H9 (cell line): Measurements from ENCODE around the gene MFSD6. TPM values are rescaled to one million over a fixed set of nuclear protein-coding genes. Genes with fewer than 3 reads are reported as not detected.

ENCODE experiments used
- DNase-seq: peaks from one replicate; pipeline ENCODE4 v3.0.0-alpha.2; 2017
- H2AFZ ChIP-seq: one replicate; pipeline ENCODE4 v1.6.1; 2013; ENCODE audit warnings: mild to moderate bottlenecking, low read length, control low read depth, moderate library complexity
- H2AK5ac ChIP-seq: 2 replicates; pipeline ENCODE4 v1.6.1; 2013; ENCODE audit warnings: low read length, control low read depth, mixed read lengths; ENCODE audit not compliant: insufficient read length
- H2BK120ac ChIP-seq: one replicate; pipeline ENCODE4 v1.6.1; 2013; ENCODE audit warnings: low read depth, mild to moderate bottlenecking, low read length, control low read depth, inconsistent platforms; ENCODE audit not compliant: poor library complexity, severe bottlenecking
- H2BK12ac ChIP-seq: 2 replicates; pipeline ENCODE4 v1.6.1; 2013; ENCODE audit warnings: low read length, control low read depth, mixed read lengths, low read depth; ENCODE audit not compliant: insufficient read length
- H2BK15ac ChIP-seq: 2 replicates; pipeline ENCODE4 v1.6.1; 2013; ENCODE audit warnings: low read depth, low read length, control low read depth
- H2BK20ac ChIP-seq: one replicate; pipeline ENCODE4 v1.6.1; 2013; ENCODE audit warnings: low read depth, mild to moderate bottlenecking, low read length, control low read depth, inconsistent platforms; ENCODE audit not compliant: poor library complexity, severe bottlenecking
- H2BK5ac ChIP-seq: 2 replicates; pipeline ENCODE4 v1.6.1; 2013; ENCODE audit warnings: low read length, control low read depth, mixed read lengths; ENCODE audit not compliant: insufficient read length
- H3K14ac ChIP-seq: 2 replicates; pipeline ENCODE4 v1.6.1; 2013; ENCODE audit warnings: low read length, control low read depth; ENCODE audit not compliant: insufficient read depth
- H3K18ac ChIP-seq: 2 replicates; pipeline ENCODE4 v1.6.1; 2013; ENCODE audit warnings: low read depth, mild to moderate bottlenecking, mixed read lengths, low read length, control low read depth; ENCODE audit not compliant: insufficient read length
- H3K23ac ChIP-seq: 2 replicates; pipeline ENCODE4 v1.6.1; 2013; ENCODE audit warnings: low read length, control low read depth, mixed read lengths, low read depth; ENCODE audit not compliant: insufficient read length
- H3K23me2 ChIP-seq: 2 replicates; pipeline ENCODE4 v1.6.1; 2013; ENCODE audit warnings: low read depth, mild to moderate bottlenecking, mixed read lengths, low read length, control low read depth; ENCODE audit not compliant: insufficient read length, poor library complexity, severe bottlenecking
- H3K27ac ChIP-seq: 2 replicates; pipeline ENCODE4 v1.5.1; 2013; ENCODE audit warnings: low read length, control low read depth, mixed read lengths, low read depth; ENCODE audit not compliant: insufficient read length
- H3K27me3 ChIP-seq: 2 replicates; pipeline ENCODE4 v1.6.1; 2013; ENCODE audit warnings: low read length, control low read depth, inconsistent platforms; ENCODE audit not compliant: insufficient read depth
- H3K4ac ChIP-seq: 2 replicates; pipeline ENCODE4 v1.6.1; 2013; ENCODE audit warnings: low read depth, mild to moderate bottlenecking, control low read depth, inconsistent platforms, low read length, moderate library complexity
- H3K4me1 ChIP-seq: 2 replicates; pipeline ENCODE4 v1.6.1; 2013; ENCODE audit warnings: low read length, control low read depth, inconsistent platforms; ENCODE audit not compliant: insufficient read depth
- H3K4me2 ChIP-seq: 2 replicates; pipeline ENCODE4 v1.6.1; 2013; ENCODE audit warnings: low read length, control low read depth, mixed read lengths; ENCODE audit not compliant: insufficient read length, insufficient read depth
- H3K56ac ChIP-seq: 2 replicates; pipeline ENCODE4 v1.6.1; 2013; ENCODE audit warnings: low read depth, mild to moderate bottlenecking, mixed read lengths, low read length, control low read depth; ENCODE audit not compliant: insufficient read length
- H3K79me1 ChIP-seq: 2 replicates; pipeline ENCODE4 v1.6.1; 2013; ENCODE audit warnings: low read depth, mild to moderate bottlenecking, moderate library complexity, low read length, control low read depth, inconsistent platforms; ENCODE audit not compliant: insufficient read depth, poor library complexity, severe bottlenecking
- H3K79me2 ChIP-seq: 2 replicates; pipeline ENCODE4 v1.6.1; 2013; ENCODE audit warnings: low read length, control low read depth, inconsistent platforms; ENCODE audit not compliant: insufficient read depth
- H3K9ac ChIP-seq: 2 replicates; pipeline ENCODE4 v1.6.1; 2013; ENCODE audit warnings: low read length, control low read depth, mixed read lengths; ENCODE audit not compliant: insufficient read length; ENCODE audit errors: extremely low read depth
- H3K9me3 ChIP-seq: one replicate; pipeline ENCODE4 v1.6.1; 2013; ENCODE audit warnings: low read depth, low read length, inconsistent platforms; ENCODE audit not compliant: control insufficient read depth
- H3T11ph ChIP-seq: one replicate; pipeline ENCODE4 v1.6.1; 2013; ENCODE audit warnings: mild to moderate bottlenecking, low read length, control low read depth, inconsistent platforms
- H4K20me1 ChIP-seq: one replicate; pipeline ENCODE4 v1.6.1; 2013; ENCODE audit not compliant: control insufficient read depth, insufficient read length, insufficient read depth
- H4K5ac ChIP-seq: 2 replicates; pipeline ENCODE4 v1.6.1; 2013; ENCODE audit warnings: low read depth, mild to moderate bottlenecking, mixed read lengths, low read length, control low read depth; ENCODE audit not compliant: insufficient read length
- H4K8ac ChIP-seq: replicated peaks from 2 replicates; pipeline ENCODE4 v1.6.1; 2013; ENCODE audit warnings: low read length, control low read depth, mixed read lengths, low read depth; ENCODE audit not compliant: insufficient read length
- H4K91ac ChIP-seq: 2 replicates; pipeline ENCODE4 v1.6.1; 2013; ENCODE audit warnings: low read depth, mild to moderate bottlenecking, moderate library complexity, mixed read lengths, low read length, control low read depth; ENCODE audit not compliant: insufficient read length
- H3K27ac Mint-ChIP-seq, 3 experiments: 2 replicates in 2 of 3; 3 replicates in 1 of 3; pipeline ENCODE4 v1.8.0; 2020 to 2021; ENCODE audit warnings: mixed read lengths in 3 of 3, mild to moderate bottlenecking in 1 of 3, moderate library complexity in 1 of 3
- H3K27me3 Mint-ChIP-seq: 2 replicates; pipeline ENCODE4 v1.8.0; 2021; ENCODE audit warnings: low read depth, mild to moderate bottlenecking, moderate library complexity, mixed read lengths
- H3K36me3 Mint-ChIP-seq, 3 experiments: 2 replicates in 2 of 3; 3 replicates in 1 of 3; pipeline ENCODE4 v1.8.0; 2020 to 2021; ENCODE audit warnings: low read depth in 3 of 3, mixed read lengths in 3 of 3; ENCODE audit not compliant: insufficient read depth in 1 of 3
- H3K4me1 Mint-ChIP-seq, 2 experiments: 2 replicates each; pipeline ENCODE4 v1.8.0; 2020; ENCODE audit warnings: mixed read lengths in 2 of 2
- H3K4me3 Mint-ChIP-seq, 2 experiments: 2 replicates in 1 of 2; 3 replicates in 1 of 2; pipeline ENCODE4 v1.8.0; 2020 to 2021; ENCODE audit warnings: mild to moderate bottlenecking in 2 of 2, mixed read lengths in 2 of 2, moderate library complexity in 1 of 2
- H3K9me3 Mint-ChIP-seq, 2 experiments: 2 replicates in 1 of 2; 3 replicates in 1 of 2; pipeline ENCODE4 v1.8.0; 2020; ENCODE audit warnings: mild to moderate bottlenecking in 2 of 2, mixed read lengths in 2 of 2, moderate library complexity in 1 of 2
- CTCF ChIP-seq: fragments of 200-600 bp; sonication (generic); conservative IDR thresholded peaks from 3 replicates; pipeline ENCODE4 v1.8.0; 2021; ENCODE audit warnings: antibody characterized with exemption, mild to moderate bottlenecking
- WGBS: extraction: QIAGEN DNeasy Blood & Tissue Kit; methylation state at CpG from one replicate; pipeline ENCODE4 v1.1.7; 2013; ENCODE audit warnings: missing lambda C conversion rate, low lambda C conversion rate, mixed read lengths; ENCODE audit not compliant: insufficient read length; ENCODE audit errors: extremely low coverage; 5-methylcytosine and 5-hydroxymethylcytosine counted together
- total RNA-seq: library from RNA; stranded (reverse); gene quantifications from 2 replicates; pipeline ENCODE4 v1.2.1, GENCODE V29; 2021

MFSD6 gene
- total RNA-seq, 1 experiment from 2014 or later, result 4.0 TPM

GRCh38 chr2:190501231-190501630, 93.1 kb downstream of the MFSD6 start:
- Histone ChIP-seq H3K56ac (no peak overlapping the region), H3K18ac (no peak overlapping the region), H3K23ac (no peak overlapping the region), H3K4ac (no peak overlapping the region), H3K27ac (no peak overlapping the region), H2BK12ac (no peak overlapping the region), H3K27me3 (no peaks in the 10 kb centered on the region), H4K91ac (no peak overlapping the region), H4K8ac (no peak overlapping the region), H2BK5ac (no peak overlapping the region), H2AK5ac (no peak overlapping the region), H2AFZ (no peak overlapping the region), H3K79me2 (no peaks in the 10 kb centered on the region), H3T11ph (no peak overlapping the region), H4K20me1 (no peaks in the 10 kb centered on the region), H4K5ac (no peak overlapping the region), H3K9ac (no peak overlapping the region), H3K4me1 (peaks cover 2% of the 10 kb centered on the region; the same call in 1 of the 2 replicates), H3K79me1 (no peaks in the 10 kb centered on the region), H2BK20ac (no peak overlapping the region), H2BK15ac (no peak overlapping the region), H2BK120ac (no peak overlapping the region), H3K23me2 (no peaks in the 10 kb centered on the region), H3K9me3 (no peaks in the 10 kb centered on the region), H3K4me2 (no peak overlapping the region), H3K14ac (no peak overlapping the region)
- no CpG with 5 or more reads among the region's 5 CpGs for WGBS
- Mint-ChIP-seq H3K4me3 (no peak overlapping the region), H3K36me3 (no peaks in the 10 kb centered on the region), H3K27ac (no peak overlapping the region; a peak in 1 of 7 replicates), H3K27me3 (no peaks in the 10 kb centered on the region), H3K4me1 (peaks cover 11 to 12% of the 10 kb centered on the region in 2 experiments), H3K9me3 (no peaks in the 10 kb centered on the region)
- no peak for DNase-seq
- no peak for TF ChIP-seq CTCF
